ENCODE data around the gene RALGDS.
"Not testable (repeated sequence)": the region's sequence is repeated elsewhere in the genome, so short reads cannot be mapped to it uniquely, and the experiment has no call there.

Gene RALGDS

DNA sequence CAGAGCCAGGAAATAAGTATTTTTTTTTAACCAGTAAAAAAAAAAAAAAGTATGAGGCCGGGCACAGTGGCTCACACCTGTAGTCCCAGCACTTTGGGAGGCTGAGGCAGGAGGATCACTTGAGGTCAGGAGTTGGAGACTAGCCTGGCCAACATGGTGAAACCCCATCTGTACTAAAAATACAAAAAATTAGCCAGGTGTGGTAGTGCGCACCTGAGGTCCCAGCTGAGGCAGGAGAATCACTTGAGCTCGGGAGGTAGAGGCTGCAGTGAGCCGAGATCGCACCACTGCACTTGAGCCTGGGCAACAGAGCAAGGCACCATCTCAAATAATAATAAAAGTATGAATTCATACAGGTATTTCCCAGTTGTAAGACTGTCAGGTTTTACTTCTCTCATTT lies 48.8 kb downstream of the RALGDS start:
- in situ Hi-C loops (cut with MboI; ENCODE audit: low sequenced_read_pairs), result not testable (repeated sequence)

DNA sequence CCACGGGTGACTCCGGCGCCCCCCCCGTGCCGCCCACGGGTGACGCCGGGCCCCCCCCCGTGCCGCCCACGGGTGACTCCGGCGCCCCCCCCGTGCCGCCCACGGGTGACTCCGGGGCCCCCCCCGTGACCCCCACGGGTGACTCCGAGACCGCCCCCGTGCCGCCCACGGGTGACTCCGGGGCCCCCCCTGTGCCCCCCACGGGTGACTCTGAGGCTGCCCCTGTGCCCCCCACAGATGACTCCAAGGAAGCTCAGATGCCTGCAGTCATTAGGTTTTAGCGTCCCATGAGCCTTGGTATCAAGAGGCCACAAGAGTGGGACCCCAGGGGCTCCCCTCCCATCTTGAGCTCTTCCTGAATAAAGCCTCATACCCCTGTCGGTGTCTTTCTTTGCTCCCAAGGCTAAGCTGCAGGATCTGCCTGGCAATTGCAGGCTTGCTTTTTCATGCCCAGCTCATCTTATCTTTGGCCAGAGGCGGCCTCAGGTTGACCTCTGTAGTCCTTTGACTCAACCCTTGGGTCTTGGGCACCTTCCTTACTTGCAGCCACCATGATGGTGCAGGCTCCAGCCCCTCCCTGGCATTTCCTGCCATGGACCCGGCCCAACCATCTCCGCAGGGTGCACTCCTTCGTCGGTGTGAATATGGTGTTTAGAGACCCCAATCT lies 49.4 kb downstream of the RALGDS start:
- in situ Hi-C loops (cut with MboI; ENCODE audit: low sequenced_read_pairs), result no loop called here

DNA sequence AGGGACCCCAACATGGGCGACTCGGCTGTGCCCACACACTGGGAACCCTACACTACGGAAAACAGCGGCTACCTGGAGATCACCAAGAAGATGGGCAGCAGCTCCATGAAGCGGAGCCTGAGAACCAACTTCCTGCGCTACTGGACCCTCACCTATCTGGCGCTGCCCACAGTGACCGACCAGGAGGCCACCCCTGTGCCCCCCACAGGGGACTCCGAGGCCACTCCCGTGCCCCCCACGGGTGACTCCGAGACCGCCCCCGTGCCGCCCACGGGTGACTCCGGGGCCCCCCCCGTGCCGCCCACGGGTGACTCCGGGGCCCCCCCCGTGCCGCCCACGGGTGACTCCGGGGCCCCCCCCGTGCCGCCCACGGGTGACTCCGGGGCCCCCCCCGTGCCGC lies 50.1 kb downstream of the RALGDS start:
- in situ Hi-C loops (cut with MboI; ENCODE audit: low sequenced_read_pairs), result not testable (repeated sequence)

DNA sequence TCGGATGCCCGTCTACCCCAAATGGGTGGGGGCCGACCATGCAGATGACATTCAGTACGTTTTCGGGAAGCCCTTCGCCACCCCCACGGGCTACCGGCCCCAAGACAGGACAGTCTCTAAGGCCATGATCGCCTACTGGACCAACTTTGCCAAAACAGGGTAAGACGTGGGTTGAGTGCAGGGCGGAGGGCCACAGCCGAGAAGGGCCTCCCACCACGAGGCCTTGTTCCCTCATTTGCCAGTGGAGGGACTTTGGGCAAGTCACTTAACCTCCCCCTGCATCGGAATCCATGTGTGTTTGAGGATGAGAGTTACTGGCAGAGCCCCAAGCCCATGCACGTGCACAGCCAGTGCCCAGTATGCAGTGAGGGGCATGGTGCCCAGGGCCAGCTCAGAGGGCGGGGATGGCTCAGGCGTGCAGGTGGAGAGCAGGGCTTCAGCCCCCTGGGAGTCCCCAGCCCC lies 50.5 kb downstream of the RALGDS start:
- in situ Hi-C loops (cut with MboI; ENCODE audit: low sequenced_read_pairs), result not testable (repeated sequence)

DNA sequence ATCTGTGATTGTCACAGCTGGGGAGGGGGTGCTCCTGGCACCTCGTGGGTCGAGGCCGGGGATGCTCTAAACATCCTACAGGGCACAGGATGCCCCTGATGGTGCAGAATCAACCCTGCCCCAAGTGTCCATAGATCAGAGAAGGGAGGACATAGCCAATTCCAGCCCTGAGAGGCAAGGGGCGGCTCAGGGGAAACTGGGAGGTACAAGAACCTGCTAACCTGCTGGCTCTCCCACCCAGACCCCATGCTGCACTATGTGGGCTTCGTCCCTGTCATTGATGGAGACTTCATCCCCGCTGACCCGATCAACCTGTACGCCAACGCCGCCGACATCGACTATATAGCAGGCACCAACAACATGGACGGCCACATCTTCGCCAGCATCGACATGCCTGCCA lies 52.6 kb downstream of the RALGDS start:
- in situ Hi-C loops (cut with MboI; ENCODE audit: low sequenced_read_pairs), result not testable (repeated sequence)

DNA sequence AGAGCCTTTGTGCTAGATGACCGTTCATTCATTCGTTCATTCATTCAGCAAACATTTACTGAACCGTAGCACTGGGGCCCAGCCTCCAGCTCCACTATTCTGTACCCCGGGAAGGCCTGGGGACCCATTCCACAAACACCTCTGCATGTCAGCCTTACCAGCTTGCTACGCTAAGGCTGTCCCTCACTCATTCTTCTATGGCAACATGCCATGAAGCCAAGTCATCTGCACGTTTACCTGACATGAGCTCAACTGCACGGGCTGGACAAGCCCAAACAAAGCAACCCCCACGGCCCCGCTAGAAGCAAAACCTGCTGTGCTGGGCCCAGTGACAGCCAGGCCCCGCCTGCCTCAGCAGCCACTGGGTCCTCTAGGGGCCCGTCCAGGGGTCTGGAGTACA lies 53.2 kb downstream of the RALGDS start:
- in situ Hi-C loops (cut with MboI; ENCODE audit: low sequenced_read_pairs), result no loop called here

DNA sequence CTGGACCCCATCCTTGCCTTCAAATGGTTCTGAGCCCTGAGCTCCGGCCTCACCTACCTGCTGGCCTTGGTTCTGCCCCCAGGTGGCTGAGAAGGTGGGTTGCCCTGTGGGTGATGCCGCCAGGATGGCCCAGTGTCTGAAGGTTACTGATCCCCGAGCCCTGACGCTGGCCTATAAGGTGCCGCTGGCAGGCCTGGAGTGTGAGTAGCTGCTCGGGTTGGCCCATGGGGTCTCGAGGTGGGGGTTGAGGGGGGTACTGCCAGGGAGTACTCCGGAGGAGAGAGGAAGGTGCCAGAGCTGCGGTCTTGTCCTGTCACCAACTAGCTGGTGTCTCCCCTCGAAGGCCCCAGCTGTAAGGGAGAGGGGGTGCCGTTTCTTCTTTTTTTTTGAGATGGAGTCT lies 54.0 kb downstream of the RALGDS start:
- in situ Hi-C loops (cut with MboI; ENCODE audit: low sequenced_read_pairs), result no loop called here

DNA sequence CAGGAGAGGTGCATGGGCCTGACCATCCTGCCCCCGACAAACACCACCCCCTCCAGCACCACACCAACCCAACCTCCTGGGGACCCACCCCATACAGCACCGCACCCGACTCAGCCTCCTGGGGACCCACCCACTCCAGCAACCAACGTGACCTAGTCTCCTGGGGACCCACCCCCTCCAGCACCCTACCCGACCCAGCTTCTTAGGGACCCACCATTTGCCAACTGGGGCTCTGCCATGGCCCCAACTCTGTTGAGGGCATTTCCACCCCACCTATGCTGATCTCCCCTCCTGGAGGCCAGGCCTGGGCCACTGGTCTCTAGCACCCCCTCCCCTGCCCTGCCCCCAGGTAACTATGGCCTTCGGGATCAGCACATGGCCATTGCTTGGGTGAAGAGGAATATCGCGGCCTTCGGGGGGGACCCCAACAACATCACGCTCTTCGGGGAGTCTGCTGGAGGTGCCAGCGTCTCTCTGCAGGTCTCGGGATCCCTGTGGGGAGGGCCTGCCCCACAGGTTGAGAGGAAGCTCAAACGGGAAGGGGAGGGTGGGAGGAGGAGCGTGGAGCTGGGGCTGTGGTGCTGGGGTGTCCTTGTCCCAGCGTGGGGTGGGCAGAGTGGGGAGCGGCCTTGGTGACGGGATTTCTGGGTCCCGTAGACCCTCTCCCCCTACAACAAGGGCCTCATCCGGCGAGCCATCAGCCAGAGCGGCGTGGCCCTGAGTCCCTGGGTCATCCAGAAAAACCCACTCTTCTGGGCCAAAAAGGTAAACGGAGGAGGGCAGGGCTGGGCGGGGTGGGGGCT lies 54.7 kb downstream of the RALGDS start:
- in situ Hi-C loops (cut with MboI; ENCODE audit: low sequenced_read_pairs), result no loop called here

DNA sequence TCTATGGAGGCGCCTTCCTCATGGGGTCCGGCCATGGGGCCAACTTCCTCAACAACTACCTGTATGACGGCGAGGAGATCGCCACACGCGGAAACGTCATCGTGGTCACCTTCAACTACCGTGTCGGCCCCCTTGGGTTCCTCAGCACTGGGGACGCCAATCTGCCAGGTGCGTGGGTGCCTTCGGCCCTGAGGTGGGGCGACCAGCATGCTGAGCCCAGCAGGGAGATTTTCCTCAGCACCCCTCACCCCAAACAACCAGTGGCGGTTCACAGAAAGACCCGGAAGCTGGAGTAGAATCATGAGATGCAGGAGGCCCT lies 56.0 kb downstream of the RALGDS start:
- in situ Hi-C loops (cut with MboI; ENCODE audit: low sequenced_read_pairs), result no loop called here

DNA sequence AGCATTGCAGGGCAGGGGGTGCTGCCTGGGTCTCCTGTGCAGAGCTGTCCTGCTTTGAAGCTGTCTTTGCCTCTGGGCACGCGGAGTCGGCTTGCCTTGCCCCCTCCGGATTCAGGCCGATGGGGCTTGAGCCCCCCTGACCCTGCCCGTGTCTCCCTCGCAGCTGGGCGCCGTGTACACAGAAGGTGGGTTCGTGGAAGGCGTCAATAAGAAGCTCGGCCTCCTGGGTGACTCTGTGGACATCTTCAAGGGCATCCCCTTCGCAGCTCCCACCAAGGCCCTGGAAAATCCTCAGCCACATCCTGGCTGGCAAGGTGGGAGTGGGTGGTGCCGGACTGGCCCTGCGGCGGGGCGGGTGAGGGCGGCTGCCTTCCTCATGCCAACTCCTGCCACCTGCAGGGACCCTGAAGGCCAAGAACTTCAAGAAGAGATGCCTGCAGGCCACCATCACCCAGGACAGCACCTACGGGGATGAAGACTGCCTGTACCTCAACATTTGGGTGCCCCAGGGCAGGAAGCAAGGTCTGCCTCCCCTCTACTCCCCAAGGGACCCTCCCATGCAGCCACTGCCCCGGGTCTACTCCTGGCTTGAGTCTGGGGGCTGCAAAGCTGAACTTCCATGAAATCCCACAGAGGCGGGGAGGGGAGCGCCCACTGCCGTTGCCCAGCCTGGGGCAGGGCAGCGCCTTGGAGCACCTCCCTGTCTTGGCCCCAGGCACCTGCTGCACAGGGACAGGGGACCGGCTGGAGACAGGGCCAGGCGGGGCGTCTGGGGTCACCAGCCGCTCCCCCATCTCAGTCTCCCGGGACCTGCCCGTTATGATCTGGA lies 56.6 kb downstream of the RALGDS start:
- in situ Hi-C loops (cut with MboI; ENCODE audit: low sequenced_read_pairs), result no loop called here

DNA sequence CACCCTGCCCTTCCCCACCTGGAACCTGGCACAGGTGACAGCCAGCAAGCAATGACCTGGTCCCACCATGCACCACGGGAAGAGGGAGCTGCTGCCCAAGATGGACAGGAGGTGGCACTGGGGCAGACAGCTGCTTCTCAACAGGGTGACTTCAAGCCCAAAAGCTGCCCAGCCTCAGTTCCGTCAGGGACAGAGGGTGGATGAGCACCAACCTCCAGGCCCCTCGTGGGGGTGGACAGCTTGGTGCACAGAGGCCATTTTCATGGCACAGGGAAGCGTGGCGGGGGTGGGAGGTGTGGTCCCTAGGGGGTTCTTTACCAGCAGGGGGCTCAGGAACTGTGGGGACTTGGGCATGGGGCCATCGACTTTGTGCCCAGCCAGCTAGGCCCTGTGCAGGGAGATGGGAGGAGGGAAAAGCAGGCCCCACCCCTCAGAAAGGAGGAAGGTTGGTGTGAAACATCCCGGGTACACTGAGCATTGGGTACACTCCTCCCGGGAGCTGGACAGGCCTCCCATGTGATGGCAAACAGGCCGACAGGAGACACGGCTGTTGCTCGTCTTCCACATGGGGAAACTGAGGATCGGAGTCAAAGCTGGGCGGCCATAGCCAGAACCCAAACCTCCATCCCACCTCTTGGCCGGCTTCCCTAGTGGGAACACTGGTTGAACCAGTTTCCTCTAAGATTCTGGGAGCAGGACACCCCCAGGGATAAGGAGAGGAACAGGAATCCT lies 57.4 kb downstream of the RALGDS start:
- in situ Hi-C loops (cut with MboI; ENCODE audit: low sequenced_read_pairs), result no loop called here

DNA sequence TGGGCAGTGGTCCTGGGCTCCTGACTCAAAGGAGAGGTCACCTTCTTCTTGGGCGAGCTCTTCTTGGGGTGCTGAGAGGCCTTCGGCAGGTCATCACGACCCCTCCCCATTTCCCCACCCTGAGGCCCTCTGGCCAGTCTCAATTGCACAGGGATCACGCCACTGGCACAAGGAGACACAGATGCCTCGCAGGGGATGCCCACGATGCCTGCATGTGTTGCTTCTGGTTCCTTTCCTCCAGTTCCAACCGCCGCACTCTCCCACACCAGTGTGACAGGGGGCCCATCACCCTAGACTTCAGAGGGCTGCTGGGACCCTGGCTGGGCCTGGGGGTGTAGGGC lies 57.9 kb downstream of the RALGDS start:
- in situ Hi-C loops (cut with MboI; ENCODE audit: low sequenced_read_pairs), result no loop called here

DNA sequence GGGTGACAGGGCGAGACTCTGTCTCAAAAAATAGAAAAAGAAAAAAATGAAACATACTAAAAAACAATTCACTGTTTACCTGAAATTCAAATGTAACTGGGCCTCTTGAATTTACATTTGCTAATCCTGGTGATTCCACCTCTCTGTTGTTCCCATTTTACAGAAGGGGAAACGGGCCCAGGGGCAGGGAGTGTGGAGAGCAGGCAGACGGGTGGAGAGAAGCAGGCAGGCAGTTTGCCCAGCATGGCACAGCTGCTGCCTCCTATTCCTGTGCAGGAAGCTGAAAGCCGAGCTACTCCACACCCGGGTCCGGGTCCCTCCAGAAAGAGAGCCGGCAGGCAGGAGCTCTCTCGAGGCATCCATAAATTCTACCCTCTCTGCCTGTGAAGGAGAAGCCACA lies 58.5 kb downstream of the RALGDS start:
- in situ Hi-C loops (cut with MboI; ENCODE audit: low sequenced_read_pairs), result not testable (repeated sequence)

DNA sequence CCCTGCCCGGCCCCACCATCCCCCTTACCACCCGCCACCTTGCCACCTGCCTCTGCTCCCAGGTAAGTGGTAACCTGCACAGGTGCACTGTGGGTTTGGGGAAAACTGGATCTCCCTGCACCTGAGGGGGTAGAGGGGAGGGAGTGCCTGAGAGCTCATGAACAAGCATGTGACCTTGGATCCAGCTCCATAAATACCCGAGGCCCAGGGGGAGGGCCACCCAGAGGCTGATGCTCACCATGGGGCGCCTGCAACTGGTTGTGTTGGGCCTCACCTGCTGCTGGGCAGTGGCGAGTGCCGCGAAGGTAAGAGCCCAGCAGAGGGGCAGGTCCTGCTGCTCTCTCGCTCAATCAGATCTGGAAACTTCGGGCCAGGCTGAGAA lies 59.3 kb downstream of the RALGDS start, which contains the start of gene CEL:
CEL (plus strand) TSS at position 218 of the 382 bp plus-strand sequence; CDS start at position 240, 22 bp downstream.
- in situ Hi-C loops (cut with MboI; ENCODE audit: low sequenced_read_pairs), result not testable (repeated sequence)

DNA sequence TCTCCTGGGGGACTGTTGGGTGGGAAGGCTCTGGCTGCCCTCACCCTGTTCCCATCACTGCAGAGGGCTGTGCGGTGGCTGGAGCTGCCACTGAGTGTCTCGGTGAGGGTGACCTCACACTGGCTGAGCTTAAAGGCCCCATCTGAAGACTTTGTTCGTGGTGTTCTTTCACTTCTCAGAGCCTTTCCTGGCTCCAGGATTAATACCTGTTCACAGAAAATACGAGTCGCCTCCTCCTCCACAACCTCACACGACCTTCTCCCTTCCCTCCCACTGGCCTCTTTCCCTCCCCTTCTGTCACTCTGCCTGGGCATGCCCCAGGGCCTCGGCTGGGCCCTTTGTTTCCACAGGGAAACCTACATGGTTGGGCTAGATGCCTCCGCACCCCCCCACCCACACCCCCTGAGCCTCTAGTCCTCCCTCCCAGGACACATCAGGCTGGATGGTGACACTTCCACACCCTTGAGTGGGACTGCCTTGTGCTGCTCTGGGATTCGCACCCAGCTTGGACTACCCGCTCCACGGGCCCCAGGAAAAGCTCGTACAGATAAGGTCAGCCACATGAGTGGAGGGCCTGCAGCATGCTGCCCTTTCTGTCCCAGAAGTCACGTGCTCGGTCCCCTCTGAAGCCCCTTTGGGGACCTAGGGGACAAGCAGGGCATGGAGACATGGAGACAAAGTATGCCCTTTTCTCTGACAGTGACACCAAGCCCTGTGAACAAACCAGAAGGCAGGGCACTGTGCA lies 59.8 kb downstream of the RALGDS start:
- in situ Hi-C loops (cut with MboI; ENCODE audit: low sequenced_read_pairs), result not testable (repeated sequence)

DNA sequence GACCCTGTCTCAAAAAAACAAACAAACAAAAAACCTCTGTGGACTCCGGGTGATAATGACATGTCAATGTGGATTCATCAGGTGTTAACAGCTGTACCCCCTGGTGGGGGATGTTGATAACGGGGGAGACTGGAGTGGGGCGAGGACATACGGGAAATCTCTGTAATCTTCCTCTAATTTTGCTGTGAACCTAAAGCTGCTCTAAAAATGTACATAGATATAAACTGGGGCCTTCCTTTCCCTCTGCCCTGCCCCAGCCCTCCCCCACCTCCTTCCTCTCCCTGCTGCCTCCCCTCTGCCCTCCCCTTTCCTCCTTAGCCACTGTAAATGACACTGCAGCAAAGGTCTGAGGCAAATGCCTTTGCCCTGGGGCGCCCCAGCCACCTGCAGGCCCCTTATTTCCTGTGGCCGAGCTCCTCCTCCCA lies 60.6 kb downstream of the RALGDS start:
- in situ Hi-C loops (cut with MboI; ENCODE audit: low sequenced_read_pairs), result no loop called here

DNA sequence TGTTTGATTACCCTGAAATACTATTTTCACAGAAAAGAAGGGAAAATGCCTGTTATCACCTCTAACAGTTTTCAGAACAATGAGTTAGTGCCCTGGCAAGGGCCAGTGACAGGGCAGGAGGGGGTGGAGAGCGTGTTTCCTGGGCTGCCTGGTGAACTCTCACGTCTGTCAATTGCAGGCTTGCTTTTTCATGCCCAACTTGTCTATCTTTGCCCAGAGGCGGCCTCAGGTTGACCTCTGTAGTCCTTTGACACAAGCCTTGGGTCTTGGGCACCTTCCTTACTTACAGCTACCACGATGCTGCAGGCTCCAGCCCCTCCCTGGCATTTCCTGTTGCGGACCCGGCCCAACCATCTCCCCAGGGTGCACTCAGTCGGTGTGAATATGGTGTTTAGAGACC lies 61.4 kb downstream of the RALGDS start:
- in situ Hi-C loops (cut with MboI; ENCODE audit: low sequenced_read_pairs), result no loop called here

DNA sequence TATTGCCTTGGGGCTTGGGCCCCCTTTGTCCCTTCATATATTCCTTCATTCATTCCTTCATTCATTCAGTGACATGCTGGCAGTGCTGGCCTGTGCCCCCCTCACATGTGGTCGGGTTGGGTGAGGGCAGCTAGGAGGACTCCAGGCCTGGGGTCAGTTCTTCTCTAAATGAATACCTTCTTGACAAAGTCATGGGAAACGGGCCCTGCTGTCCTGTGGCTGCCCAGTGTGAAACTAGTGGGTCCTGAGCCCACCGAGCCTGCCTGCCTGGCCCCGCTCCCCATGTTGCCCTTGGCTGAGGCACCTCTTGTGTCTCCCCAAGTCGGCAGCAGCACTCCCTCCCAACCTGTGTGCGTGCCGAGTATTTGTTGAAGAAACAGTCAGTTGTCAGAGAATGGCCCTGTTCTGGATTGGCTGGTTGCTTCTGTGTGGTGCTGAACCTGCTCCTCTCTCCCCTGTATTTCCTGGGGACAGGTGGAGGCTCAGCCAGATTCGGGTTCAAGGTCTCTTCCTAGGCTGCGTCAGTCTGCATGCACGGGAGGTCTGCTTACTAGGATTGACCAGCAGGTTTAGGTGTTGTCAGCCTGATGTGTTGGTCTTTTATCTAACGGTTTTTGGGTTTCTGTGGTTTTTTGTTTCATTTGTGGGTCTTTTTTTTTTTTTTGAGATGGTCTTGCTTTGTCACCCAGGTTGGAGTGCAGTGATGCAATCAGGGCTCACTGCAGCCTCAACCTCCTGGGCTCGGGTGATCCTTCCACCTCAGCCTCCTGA lies 62.3 kb downstream of the RALGDS start:
- in situ Hi-C loops (cut with MboI; ENCODE audit: low sequenced_read_pairs), result no loop called here

DNA sequence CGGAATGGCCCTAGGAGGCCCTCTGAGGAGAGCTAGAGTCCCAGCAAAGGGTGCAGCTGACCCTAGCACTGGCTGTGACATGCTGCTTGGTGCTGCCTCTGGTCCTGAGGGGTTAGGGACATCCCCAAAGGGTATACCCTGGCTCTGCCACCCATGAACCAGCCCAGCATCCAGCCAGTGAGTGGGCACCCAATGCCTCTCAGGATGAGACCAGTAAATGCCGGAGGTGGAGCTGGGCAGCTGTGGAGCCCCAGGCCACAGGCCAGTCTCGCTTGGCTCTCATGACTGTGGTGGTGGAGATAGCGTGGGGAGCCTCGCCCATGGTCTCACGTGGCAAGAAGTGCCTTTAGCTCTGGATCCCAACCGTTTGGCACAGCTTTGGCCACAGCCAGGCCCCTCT lies 63.0 kb downstream of the RALGDS start:
- in situ Hi-C loops (cut with MboI; ENCODE audit: low sequenced_read_pairs), result no loop called here

DNA sequence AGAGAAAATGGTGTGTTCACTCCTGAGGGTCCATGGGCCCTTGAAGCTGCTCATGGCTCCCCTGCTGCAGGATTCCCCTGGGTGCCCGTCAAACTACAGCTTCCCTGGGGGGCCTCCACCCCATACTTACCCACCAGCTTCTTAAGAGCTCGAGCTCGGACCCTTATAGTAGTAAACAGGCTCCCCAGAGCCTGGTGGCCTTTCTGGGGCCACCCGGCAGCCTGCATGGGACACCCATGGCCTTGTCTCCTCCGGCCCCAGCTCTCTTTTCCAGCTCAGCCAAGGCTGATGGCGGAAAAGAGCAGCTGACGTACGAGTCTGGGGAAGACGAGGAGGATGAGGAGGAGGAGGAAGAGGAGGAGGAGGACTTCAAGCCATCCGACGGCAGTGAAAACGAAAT lies 63.5 kb downstream of the RALGDS start:
- in situ Hi-C loops (cut with MboI; ENCODE audit: low sequenced_read_pairs), result no loop called here

All from HL-60/S4 treated with retinoic acid at 250 ng/mL for 4 days and 3 days (cell line).